GM12801 (cell line): ENCODE data around the gene COL4A2.

ENCODE experiments used
- TF ChIP-seq, protein P1 (sequence below): IDR thresholded peaks from one replicate; pipeline ENCODE4 v1.5.1; 2011; ENCODE audit warnings: control low read depth; ENCODE audit not compliant: insufficient read length; ENCODE audit errors: extremely low read depth

Gene COL4A2

DNA sequence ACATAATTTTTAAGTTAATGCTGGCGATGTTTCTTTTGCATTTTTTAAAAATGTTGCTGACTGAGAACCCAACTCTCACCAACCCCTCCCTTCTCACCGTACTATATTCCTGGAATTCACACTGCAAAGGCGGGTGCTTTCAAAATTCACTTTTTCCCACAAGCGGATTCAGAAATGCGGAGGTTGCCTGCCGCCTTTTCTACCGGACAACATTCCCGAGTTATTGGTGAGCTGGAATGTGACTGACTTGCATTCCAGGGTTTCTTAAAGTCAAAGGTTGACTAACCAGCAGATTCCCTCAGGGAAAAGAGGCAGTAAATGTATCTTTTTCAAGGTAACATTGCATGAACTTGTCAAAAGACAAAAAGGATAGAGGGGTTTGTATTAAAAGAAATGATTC lies 141.1 kb downstream of the COL4A2 start:
- TF ChIP-seq, protein P1, sequence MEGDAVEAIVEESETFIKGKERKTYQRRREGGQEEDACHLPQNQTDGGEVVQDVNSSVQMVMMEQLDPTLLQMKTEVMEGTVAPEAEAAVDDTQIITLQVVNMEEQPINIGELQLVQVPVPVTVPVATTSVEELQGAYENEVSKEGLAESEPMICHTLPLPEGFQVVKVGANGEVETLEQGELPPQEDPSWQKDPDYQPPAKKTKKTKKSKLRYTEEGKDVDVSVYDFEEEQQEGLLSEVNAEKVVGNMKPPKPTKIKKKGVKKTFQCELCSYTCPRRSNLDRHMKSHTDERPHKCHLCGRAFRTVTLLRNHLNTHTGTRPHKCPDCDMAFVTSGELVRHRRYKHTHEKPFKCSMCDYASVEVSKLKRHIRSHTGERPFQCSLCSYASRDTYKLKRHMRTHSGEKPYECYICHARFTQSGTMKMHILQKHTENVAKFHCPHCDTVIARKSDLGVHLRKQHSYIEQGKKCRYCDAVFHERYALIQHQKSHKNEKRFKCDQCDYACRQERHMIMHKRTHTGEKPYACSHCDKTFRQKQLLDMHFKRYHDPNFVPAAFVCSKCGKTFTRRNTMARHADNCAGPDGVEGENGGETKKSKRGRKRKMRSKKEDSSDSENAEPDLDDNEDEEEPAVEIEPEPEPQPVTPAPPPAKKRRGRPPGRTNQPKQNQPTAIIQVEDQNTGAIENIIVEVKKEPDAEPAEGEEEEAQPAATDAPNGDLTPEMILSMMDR, result no peak

DNA sequence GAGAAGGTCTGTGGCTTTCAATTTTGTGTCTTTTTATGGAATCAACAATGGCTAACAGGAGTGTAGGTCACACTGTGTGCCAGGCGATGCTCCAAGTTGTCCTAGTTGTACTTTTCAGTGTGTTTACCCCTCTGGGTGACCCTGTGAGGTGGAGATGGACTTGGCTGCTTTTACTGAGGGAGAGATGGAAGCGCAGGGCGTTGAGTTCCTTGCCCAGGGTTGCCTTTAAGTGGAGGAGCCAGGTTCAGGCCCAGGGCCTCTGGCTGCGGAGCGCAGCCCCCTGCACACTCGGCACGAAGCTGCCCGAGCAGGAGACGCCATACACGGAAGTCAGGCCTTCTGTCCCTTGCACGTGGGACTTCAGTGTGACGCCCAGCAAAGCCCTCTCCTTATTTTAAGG lies 141.6 kb downstream of the COL4A2 start:
- TF ChIP-seq, protein P1, result no peak

DNA sequence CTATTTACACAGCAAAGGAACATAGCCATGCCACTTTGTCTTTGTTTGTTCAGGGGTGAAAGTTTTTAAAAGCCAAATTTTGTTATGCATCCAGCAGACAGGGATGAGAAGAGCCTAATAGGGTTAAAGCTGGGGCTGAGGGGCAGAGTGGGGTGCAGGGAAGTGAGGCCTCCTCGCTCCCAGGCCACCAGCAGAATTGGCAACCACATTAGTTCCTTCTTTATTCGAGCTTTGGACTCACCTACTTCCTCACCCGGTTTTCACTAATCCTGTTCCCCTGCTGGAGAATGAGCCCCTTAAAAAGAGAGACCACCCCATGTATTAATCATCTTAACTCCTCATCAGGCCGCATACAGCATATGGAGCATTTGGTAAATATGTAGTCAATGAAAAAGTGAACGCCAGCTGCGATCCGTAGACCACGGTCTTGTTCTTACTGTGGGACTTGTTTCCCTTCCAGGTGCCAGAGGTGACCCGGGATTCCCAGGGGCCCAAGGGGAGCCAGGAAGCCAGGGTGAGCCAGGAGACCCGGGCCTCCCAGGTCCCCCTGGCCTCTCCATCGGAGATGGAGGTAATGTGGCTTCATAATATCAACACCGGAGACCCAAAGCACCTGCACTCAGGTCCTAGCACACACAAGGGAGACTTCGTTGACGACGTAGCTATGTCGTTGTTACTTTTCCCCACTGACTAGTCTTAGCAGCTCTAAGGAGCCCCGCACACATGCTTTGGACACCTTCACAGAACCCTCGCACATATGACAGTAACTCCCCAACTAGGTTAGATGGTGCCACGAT lies 142.3 kb downstream of the COL4A2 start:
- TF ChIP-seq, protein P1, result no peak

DNA sequence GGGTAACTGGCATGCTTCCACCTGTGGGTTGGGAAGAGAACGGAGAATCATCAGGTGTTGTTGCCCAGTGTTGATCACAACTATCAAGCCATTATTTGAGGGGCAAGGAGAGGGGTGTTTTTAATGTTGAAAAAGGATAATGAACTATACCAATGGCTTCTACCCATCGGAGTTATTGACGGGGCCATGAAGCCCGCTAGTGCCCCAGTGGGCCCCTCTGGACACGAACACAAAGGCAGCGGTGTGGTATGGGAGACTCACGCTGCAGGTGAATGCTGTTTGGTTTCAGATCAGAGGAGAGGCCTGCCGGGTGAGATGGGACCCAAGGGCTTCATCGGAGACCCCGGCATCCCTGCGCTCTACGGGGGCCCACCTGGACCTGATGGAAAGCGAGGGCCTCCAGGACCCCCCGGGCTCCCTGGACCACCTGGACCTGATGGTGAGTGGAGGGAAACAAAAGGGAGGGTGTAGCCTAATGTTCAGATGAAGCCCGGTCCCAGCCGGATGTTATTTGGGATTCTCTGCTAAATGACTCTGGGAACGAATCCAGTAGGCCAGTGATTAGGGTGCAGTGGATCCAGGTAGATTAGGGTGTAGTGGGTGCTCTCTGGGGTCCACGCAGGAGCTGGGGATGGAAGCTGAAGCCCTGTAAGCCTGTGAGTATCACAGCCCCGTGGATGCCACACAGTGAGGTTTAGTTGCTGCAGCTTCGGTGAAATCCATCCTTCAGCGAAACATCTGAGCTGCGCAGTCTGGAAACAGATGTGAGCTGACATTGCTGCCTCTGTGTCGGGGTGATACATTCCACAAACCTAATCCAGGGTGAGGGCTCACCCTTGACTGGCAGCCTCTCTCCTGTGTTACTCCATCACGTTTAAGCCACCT lies 143.2 kb downstream of the COL4A2 start:
- TF ChIP-seq, protein P1, result no peak

GRCh38 chr13:110450941-110451730 lies 144.1 kb downstream of the COL4A2 start:
- TF ChIP-seq, protein P1, result no peak

- TF ChIP-seq, protein P1, result no peak
Observed at GRCh38 chr13:110453797-110454196, 146.7 kb downstream of the COL4A2 start.
